HG03060 (cell line): ENCODE results near the gene ZBTB47.

Experiments
- ATAC-seq: cut with Tn5 transposase; IDR thresholded peaks from one replicate; pipeline ENCODE4 v1.9.1; 2021; ENCODE audit warnings: low read depth, moderate number of reproducible peaks; ENCODE audit not compliant: unreplicated experiment

ZBTB47 gene

DNA sequence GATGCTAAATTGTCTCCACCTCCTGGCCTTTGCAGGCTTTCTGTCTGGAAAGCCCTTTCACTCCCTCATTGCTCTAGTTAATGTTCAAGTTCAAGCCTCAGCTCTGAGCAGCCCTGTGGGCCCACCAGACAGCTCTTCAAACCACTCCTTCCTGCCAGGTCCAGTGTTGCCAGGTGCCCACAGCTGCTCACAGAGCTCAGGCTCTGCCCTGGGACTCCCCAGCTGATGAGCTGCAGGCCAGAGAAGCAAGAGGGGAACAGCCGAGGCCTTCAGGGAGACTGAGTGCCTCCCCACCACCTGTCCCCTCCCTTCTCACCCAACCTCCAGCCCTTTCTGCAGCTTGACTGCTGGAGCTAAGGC lies 1.3 kb upstream of the ZBTB47 start:
- ATAC-seq, result no peak

DNA sequence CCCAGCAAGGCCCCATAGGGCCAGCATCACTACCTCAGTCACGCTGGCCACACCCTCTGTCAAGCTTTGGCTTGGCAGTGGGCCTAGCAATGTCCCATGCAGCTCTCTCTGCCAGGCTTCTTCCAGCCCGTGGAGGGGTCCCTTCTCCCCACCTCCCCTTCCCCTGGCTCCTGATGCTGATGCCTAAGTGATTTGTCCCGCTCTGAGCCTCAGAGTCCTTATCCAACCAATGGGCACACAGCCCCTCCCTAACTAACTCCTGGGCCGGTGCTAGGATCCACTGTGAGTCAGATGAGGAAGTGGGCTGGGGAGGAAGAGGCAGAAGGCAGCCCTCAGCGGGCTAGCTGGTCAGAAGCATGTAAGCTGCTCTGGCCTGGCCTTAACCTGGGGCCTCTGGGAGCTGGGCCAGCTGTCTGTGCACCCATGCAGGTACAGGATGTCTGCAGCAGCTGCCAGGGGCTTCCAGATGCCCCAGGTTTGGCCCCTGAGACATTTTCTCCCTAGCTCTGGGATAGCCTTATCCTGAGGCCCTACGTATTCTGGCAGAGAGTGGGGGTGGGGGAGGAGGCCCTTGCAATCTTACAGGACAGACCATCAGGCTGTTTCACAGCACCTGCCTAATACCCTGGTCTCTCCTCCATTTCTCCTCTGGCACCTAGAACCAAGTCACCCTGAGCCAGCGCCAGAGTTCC lies 740 bp upstream of the ZBTB47 start:
- no peak for ATAC-seq

DNA sequence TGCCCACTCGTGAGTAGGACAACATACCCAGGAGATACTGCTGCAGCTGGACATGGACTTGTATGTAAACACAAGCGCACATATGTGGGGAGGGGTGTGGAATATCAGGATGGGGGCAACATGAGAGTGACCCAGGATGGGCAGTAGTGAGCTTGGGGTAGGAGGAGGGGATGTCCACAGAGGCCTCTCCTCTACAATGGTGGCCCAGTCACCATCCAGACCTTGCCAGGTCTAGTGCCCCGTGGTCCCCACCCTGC lies 266 bp upstream of the ZBTB47 start:
- ATAC-seq, result no peak

DNA sequence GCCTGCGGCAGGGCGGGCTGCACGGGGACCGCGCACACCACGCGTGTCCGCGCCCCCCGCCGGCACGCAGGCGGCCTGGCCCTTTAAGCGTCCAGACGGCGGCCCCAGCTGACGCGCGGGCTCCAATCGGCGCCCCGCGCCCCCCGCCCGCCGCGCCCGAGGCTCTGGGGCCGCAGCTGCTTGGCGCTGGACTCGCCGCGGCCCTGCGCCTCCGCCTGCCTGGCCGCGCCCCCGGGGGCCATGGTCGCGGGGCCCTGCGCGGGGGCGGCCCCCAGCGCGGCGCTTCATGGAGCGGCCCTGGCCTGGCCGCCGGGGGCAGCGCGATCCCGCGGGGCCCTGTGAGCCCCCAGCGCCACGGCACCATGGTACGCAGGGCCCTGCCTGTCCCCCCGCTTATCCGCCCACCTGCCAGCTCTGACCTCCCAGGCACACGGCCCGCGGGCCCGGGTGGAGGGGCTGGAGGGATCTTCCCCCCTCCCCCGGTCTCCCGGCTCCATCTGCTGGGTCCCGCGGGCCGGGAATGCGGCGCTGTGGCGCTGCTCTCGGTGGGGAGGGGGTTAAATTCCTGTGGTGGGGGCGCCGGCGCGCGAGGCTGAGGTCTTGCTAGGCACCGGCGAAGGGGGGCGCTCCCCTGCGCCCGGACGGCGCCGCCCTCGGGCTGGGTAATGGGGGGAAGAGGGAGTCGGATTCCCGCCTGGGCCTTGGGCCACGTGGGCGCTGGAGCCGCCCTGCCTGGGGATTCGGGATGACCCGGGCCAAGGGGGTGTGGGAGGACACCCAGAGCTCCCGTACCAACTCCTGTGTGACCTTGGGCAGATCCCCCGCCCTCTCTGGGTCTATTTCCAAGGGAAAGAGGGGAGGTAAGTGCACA lies 1.1 kb downstream of the ZBTB47 start:
- ATAC-seq, result no peak

DNA sequence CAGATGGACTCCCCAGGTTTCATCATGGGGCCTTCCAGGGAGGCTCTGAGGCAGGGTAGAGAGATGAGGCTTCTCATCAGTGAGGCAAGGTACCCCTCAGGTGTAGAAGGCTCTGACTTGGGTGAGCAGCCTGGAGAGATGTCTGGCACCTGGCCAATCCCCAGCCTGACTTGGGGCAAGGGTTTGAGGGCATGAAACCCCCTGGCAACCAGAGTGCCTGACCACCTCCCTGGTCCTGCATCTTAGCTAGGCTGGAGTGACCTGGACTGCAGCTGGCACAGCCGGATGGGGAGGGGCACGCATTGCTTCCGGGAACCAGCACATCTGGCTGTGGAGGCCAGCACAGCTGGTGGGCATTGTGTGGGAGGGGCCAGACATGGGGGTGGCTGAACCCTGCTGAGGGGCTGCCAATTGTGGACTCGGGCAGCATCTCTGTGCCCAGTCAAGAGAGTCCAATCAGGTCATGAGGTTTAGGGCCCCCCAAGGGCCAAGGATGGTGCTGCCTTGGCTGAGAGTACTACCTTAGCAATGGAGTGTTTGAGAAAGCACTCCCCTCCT lies 1.9 kb downstream of the ZBTB47 start:
- ATAC-seq, result no peak

DNA sequence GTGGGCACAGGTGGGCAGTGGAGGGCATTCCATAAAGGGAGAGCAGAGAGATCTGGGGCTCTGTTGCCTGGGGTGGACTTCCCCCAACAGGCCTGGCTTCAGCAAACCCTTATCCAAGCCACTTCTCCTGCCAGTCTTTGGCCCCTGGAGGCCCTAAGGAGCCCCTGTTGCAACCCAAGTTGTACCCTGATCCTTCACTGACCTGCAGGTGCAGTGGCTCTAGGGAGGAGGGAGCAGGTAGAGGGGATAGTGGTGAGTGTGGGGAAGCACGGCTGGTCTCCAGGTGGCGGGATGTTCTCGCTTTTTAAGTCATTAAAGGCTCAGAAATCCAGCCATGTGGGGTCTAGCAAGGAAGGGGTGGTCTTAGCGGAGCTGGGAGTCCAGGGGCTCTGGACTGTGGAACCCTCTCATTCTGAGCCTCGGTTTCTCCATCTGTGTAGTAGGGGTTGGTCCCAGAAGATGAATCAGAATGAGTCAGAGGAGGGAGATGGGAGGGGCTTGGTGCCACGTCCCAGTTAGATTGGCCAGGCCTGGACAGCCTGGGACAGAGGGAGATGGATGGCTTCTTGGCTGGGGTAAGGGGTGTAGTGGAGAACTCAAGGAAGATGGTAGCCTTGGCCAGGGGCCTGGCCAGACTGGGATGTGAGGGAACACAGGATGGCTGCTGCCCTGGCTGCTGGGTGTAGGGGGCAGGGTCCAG lies 2.6 kb downstream of the ZBTB47 start:
- no peak for ATAC-seq

DNA sequence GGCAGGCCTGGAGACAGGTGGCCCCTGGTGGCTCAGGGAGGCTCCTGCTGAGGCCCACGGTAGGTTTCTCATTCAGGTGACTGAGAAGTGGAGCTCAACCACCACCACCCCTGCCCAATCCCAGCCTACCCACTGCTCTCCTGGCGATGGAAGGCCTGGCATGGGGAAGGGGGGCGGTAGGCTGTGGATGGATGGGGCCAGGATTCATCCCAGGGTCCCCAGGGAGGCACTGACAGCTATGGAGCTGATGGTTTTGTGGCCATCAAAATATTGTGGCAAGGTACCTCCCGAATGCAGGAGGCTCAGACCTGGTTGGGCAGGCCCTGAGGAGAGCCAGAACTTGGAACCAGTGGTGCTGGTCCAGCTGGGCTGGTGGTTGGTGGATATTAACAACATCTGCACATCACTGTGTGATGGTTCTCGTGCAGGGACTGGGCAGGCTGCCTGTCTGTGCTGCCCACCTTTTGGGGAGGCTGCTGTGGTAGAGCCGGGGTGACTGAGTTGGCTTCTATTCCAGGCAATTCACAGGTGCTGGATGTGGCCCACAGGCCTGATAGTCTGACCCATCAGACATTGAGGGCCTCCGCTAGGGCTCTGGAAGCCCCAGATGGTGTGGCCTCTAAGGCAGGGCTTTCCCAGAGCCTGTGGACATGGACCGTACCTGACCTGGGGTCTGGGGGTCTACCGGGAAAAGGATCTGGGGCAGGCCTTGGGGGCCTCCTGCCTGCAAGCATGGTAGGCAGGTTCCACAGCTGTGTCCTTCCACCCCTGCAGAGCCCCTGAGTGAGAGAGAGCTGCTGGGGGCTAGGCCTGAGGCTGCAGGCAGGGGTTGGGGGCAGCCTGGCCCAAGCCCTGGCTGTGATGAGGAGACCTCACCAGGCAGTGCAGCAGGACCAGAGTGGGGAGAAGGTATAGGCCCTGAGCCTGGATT lies 3.4 kb downstream of the ZBTB47 start:
- ATAC-seq, result no peak

DNA sequence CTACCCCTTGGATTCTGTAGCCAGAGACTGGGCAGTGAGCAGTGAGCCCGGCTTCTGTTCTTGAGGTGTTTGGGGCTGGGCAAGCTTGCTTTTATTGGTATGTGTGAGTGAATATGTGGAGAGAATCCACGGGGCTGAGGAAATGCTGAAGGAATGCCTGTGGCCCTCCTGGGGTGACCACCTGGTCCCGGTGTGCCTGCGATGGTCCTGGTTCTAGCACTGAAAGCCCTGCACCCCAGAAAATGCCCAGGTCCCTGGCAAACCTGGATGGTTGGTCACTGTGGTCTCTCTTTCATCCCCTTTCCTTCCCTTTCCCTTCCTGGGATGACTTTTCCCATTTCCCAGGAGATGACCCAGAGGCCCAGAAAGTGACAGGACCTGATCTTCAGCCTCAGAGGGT lies 4.2 kb downstream of the ZBTB47 start:
- ATAC-seq, result no peak

DNA sequence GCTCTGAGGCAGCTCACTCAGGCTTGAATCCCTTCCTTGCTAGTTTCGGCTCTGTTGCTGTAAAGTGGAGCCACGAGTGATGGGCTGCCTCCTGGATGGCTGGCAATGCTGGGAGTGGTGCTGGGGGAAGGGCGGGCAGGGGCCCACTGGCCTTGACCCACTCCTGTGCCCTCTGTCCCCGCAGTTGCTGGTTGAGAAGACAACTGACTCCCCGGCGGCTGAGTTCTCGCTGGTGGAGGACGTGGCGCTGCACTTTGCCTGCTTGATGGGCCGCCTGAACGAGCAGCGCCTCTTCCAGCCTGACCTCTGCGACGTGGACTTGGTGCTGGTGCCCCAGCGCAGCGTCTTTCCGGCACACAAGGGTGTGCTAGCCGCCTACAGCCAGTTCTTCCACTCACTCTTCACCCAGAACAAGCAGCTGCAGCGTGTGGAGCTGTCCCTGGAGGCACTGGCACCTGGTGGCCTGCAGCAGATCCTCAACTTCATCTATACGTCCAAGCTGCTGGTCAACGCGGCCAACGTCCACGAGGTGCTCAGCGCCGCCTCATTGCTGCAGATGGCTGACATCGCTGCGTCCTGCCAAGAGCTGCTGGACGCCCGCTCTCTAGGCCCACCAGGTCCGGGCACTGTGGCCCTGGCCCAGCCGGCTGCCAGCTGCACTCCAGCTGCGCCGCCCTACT lies 4.7 kb downstream of the ZBTB47 start:
- ATAC-seq, result no peak

DNA sequence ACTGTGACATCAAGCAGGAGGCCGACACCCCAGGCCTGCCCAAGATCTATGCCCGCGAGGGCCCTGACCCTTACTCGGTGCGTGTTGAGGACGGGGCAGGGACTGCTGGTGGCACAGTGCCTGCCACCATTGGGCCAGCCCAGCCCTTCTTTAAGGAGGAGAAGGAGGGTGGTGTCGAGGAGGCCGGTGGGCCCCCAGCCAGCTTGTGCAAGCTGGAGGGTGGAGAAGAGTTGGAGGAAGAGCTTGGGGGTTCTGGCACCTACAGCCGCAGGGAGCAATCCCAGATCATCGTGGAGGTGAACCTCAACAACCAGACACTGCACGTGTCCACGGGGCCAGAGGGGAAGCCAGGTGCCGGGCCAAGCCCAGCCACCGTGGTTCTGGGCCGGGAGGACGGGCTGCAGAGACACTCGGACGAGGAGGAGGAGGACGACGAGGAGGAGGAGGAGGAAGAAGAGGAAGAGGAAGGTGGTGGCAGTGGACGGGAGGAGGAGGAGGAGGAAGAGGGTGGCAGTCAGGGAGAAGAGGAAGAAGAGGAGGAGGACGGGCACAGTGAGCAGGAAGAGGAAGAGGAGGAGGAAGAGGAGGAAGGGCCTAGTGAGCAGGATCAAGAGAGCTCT lies 5.4 kb downstream of the ZBTB47 start:
- ATAC-seq, result no peak

DNA sequence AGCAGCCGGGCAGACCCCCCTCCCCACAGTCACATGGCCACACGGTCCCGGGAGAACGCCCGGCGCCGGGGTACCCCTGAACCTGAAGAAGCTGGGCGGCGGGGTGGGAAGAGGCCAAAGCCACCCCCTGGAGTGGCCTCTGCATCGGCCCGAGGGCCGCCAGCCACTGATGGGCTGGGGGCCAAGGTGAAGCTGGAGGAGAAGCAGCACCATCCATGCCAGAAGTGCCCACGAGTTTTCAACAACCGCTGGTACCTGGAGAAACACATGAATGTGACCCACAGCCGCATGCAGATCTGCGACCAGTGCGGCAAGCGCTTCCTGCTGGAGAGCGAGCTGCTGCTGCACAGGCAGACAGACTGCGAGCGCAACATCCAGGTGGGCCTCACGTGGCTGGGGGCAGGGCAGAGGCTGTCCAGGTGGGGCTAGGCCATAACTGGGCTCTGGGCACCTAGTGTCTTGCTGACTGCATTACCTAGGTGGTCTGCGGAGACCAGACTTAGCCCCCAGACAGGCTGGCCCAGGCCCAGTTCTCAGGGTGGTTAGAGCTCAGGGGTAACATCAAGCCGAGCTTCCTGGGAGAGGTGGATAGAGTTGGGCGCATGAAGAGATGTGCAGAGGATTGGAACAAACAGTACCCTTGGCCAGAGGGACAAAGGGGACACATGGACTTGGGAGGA lies 6.1 kb downstream of the ZBTB47 start:
- no peak for ATAC-seq

DNA sequence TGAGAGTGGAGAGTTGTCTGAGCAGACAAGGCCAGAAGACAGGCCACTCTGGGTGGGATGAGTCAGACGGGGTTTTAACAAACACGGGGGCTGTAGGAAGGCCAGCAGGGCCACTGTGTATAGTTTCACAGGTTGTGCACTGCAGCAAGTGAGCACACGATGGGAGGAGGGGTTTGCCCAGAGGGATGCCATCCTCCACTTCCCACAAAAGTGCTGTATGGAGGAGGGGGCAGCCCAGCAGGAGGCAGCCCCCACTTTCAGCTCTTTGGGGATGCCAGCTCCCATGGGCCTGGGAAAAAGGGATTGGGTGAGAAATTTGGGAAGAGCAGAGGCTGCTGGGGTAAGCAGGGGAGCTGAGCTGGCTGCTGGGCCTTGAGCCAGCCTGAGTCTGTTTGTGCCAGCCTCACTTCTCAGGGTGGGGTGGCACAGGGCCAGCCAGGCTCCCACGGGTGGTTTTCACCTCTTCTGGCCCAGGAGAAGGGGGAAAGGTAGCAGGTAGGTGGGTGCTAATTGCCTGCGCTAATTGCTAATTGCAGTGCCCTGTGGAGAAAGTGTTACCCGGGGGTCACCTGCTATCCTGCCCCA lies 6.7 kb downstream of the ZBTB47 start:
- no peak for ATAC-seq

DNA sequence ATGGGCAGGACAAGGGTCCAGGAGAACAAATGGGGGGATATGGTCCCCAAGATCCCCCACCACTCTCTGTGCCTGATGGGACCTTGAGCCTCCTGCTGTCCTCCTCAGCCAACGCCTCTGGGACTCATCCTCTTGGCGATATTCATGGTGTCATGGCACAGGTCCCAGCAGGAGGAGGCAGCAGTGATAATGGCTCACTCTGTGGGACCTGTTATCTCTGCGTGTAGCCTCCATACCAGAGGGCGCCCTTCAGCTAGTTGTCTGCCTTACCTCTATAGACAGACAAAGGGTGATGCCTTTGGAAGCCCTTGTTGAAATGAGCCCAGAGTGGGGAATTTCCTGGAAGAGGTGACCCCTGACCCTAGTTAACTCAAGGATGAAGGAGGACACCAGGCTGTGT lies 7.4 kb downstream of the ZBTB47 start:
- no peak for ATAC-seq

DNA sequence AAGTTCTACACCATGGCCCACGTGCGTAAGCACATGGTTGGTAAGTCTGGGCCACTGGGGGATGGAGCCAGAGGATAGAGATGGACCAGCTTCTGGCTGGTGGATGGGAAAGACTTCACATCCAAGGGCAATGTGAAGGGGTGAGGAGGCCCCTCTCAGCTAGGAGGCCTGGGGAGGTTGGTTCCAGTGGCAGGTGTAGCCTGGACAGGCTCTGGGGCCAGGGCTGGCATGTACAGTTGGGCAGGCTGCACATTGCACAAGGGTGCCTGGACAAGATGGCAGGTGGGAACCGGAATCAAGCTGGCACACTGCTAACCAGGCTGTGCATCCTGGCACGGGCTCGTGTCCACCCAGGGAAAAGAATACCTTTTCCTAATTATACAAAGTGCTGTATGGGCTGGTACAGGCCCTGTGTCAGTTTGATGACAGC lies 8.1 kb downstream of the ZBTB47 start:
- ATAC-seq, result no peak

DNA sequence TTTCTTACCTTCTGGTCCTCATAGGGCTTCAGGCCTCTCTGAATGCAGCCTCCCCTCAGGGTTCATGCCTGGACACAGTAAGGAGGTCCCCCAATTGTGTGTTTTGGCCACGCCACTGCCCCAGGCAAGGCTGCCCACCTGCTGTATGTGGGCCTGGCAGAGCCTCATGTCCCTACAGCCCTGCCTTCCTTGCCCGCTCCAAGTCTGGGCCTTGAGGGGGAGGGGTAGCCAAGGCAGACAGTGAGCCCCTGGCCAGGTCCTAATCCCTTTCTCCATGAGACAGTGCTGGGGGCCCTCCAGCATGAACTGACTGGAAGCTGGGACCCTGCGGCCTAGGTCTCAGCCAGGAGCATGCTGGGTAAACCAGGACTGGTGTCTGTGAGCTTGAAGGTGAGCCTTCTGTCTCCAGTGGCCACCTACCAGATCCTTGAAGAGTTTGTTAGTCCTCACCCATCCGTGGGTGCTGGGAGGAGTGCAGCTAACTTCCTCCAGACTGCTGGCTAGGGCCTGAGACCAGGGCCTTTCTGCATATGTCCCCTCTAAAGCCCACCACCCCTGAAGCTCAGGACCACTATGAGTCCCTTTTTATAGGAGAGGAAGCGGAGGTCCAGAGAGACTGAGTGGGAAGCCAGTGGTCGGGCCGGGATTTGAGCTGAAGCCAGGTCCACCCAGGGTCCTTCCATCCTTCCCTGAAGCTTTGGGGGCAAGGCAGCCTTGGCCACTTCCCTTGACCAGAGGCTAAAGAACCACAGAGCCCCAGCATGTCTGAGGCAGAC lies 8.7 kb downstream of the ZBTB47 start:
- no peak for ATAC-seq

DNA sequence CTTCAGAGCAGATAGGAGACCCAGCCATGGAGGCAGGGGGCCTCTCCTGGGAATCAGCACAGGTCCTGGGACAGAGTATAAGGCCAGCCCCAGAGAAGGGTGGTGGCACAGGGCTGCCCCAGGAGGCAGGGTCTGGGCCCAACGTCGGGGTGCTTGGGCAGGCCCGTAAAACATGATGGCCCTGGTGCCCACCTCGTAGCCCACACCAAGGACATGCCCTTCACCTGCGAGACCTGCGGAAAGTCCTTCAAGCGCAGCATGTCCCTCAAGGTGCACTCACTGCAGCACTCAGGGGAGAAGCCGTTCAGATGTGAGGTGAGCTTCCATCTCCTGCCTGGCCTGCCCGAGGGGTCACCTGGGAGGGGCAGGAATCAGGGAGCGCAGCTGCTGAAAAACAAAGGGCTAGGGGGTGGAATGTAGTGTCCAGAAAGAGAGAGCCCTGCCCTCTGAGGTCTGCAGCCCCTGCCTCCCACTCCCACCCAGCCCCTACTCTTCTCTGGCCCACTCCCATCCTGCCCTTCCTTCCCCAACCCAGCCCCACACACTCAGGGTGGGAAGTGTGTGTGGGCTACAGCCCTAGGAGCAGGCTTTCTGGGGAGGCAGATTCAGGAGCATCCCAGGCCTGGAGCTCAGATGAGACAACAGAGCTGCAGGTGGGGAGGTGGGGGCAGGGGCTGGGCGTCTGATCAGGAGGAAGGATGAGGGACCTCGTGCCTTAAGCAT lies 9.5 kb downstream of the ZBTB47 start:
- ATAC-seq, result no peak
